Left cardiac atrium (tissue), 4 donors: ENCODE measurements around the gene P3H2. TPM values are rescaled to one million over a fixed set of nuclear protein-coding genes. Genes with fewer than 3 reads are reported as not detected.
A peak's percentile ranks its signal among the peaks of the same experiment; 100 is the strongest.

Source experiments
- ATAC-seq, 2 donors: fragments of 200-7000 bp; cut with Tn5 transposase; one replicate each; pipeline ENCODE4 v1.9.1; 2020; ENCODE audit warnings: mild to moderate bottlenecking in 2 of 2, moderate library complexity in 2 of 2
- DNase-seq: peaks from one replicate; pipeline ENCODE4 v3.0.0-alpha.2; 2020
- intact Hi-C, 2 donors: fragments of 100-400 bp; cut with DNase I; formaldehyde crosslinking; loops; one replicate each; pipeline versions ENCODE4 v1.14.1 to v1.15.1; 2022 to 2023
- total RNA-seq, 2 donors: library from RNA; stranded (reverse); fragmentation: NEBNext Ultra II Directional; extraction: Animal tissue kit (Norgen Biotek cat#: 25700); gene quantifications; one replicate each; pipeline ENCODE4 v1.2.1, GENCODE V29; 2021
- donor health status: DM: no; HTN: yes; CAD: no.
- donor health status: DM: no; HTN: yes; CAD: no; lungs with severe emphysema.
- donor health status: DM: yes; HTN: yes; CAD: no.
- donor health status: Dilated cardiomyopathy.

P3H2 gene
- total RNA-seq, 2 donors from 2014 or later = 1.6 to 4.0 TPM

DNA sequence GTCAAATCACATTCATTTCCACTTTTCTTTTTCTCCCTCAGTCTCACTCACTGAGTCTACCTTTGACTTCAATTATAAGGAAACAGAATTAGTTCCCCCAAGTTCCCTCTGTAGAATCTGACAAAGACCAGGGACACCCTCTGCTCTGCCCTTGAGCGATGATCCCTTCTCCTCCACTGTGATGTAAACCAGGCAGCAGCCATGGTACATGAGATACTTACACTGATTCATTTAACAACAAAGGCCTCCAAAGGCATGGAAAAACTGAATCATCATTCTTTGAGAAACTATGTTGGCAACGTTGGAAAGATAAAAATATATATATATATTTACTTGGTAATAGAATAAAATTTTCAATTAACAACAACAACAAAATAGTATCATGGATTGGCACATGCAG, 84.1 kb downstream of the P3H2 start:
- intact Hi-C loops = no loop called here
- DNase-seq = no peak
- no peak for ATAC-seq

DNA sequence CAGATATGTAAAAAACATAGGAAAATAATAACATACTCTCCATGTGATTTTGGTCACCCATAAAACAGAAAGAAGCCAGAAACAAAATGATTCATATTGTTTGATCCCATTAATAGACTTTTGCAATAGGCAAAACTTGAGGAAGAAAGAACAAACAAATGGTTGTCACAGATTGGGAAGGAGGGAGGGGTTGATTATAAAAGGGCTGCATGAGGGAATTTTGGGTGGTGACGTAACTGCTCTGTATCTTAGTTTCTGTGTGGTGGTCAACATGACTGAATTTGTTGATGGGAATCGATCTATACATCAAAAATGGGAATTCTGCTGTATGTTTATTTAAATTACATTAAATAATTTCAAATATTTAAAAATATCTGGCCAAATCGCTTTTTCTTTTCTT, 86.3 kb downstream of the P3H2 start:
- ATAC-seq (no peak), DNase-seq (no peak)

DNA sequence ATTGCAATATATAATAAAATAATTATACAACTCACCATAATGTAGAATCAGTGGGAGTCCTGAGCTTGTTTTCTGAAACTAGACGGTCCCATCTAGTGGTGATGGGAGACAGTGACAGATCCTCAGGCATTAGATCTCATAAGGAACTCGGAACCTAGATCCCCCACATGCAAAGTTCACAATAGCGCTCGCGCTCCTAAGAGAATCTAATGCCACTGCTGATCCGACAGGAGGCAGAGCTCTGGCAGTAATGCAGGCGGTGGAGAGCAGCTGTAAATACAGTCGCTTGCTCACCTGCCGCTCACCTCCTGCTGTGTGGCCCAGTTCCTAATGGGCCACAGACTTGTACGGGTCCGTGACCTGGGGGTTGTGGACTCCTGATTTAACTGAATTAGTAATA, 87.8 kb downstream of the P3H2 start:
- intact Hi-C loops = no loop called here
- DNase-seq (no peak), ATAC-seq (no peak)

More for the DNA sequence above, 86.3 kb downstream of the P3H2 start:
- intact Hi-C loops = no loop called here

DNA sequence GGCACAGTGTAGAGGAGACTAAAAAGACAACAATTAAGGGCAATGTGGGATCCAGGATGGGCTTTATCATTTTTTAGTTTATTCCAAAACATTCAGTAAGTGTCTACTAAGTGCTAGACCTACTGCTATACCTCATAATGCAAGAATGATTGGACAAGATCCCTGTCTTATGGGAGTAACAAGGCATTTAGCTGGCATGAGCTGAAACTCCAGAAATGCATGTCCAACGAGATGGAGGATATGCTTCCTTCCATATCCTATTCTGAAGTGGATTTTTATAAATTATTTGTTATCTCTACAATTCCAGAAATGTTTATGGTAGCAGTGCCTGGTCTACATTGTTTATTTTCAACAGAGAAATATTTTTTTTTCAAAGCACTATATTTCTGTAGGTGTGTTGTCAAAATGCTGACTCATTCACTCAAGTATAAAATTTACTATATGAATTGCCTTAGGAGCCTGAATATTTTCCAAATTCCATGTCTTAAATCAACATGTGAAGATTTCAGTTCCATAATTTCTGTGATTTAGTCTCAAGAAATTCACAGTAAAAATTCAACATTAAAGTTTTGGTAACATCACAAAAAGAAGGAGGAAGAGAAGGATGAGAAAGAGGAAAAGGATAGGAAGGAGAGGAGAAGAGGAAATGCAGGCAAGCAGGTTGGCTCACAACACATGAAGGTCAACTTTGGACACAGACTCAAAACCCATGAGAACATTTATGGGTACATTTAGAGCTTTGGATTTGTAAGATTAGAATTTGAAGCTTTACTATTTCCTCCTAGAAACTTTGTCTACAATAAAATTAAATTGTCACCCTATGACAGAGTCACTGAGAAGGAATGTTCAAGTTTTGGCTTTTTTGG, 88.6 kb downstream of the P3H2 start:
- ATAC-seq (no peak), DNase-seq (no peak)

GRCh38 chr3:190027116-190027515, 93.6 kb downstream of the P3H2 start:
- intact Hi-C loops = no loop called here
- DNase-seq (no peak), ATAC-seq (no peak)

More for the DNA sequence above, 88.6 kb downstream of the P3H2 start:
- intact Hi-C loops = no loop called here

- intact Hi-C loops = no loop called here
- ATAC-seq (no peak), DNase-seq (no peak)
Observed at GRCh38 chr3:190026154-190026553, 94.5 kb downstream of the P3H2 start.

GRCh38 chr3:190024912-190025311, 95.8 kb downstream of the P3H2 start:
- no peak for DNase-seq
- intact Hi-C loops = no loop called here
- ATAC-seq = no peak

- no peak for ATAC-seq
- intact Hi-C loops = no loop called here
Observed at GRCh38 chr3:190019844-190020243, 100.9 kb downstream of the P3H2 start.

DNA sequence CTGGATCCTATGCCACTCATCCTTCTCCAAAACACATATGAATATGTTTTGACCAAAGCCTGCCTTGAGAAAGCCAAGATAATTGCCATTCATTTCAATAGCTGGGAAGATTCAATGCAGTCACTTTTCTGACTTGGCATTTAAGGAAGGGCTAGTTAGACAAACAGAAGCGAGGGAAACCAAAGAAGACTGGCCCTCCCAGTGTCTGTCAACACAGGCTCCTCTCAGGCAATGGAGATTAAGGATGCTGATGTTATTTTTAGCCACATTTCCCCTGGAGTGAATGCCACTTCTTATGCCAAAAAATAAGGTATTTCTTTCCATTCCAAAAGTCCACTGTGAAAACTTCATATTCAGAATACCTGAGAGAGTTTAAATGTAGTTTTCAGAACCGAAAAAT, 101.7 kb downstream of the P3H2 start:
- DNase-seq (no peak), ATAC-seq (no peak)
- intact Hi-C loops = no loop called here

More at GRCh38 chr3:190019844-190020243, 100.9 kb downstream of the P3H2 start:
- DNase-seq = no peak

- intact Hi-C loops = no loop called here
- no peak for DNase-seq
- no peak for ATAC-seq
Observed at GRCh38 chr3:190018460-190018859, 102.2 kb downstream of the P3H2 start.

DNA sequence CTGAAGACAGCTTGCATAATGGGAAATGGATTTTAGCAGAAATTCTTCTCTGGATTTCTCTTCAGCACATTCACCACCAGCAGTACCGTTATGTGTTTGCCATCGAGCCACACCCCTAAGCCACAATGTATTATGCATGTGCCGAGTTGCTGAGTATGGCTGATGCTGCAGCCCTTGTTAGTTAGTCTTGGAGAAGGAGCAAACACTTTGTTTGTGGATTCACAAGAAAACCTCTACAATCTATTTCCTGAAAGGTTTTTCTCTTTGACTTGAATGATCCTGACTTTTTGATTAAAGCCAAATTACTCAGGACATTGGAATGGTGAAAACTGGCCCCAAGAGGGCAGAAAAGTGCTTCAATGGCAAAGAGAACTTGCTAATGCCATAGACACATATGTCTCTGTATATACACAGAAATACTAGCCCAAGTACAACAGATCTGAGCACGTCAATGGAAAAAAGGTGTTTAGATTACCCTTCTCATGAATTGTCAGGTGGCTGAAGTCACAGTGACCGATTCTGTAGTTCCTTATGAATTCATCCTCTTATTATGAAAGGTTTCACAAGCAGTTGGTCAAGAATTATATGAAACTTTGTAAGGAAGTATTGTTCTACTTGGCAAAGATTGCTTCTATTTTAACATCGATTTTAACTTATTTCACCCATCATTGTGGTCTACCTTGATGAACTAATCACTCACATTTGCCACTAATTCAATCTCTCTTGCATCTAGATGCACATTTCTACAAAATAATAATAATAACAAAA, 103.0 kb downstream of the P3H2 start:
- ATAC-seq = peak in 1 of 2 donors; percentile 42
- intact Hi-C loops = no loop called here
- no peak for DNase-seq

DNA sequence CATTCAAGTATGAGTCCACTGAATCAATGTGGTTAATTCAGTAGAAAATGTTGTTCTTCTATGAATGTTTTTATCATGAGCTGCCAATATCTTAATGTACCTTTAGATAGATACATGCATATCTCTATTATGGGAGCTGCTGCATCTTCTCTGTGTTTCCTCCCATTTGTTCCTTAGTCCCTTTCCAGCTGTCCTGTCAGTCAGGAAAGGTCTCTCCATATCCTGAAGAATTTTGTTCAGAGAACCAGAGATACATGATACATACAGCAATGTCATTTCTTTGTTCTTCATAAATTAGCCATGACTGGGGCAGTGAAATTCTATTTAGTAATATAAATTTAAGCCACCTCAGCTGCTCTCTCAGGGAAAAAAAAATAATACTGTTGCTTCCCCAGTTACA, 103.7 kb downstream of the P3H2 start:
- DNase-seq (no peak), ATAC-seq (no peak)
- intact Hi-C loops = no loop called here

DNA sequence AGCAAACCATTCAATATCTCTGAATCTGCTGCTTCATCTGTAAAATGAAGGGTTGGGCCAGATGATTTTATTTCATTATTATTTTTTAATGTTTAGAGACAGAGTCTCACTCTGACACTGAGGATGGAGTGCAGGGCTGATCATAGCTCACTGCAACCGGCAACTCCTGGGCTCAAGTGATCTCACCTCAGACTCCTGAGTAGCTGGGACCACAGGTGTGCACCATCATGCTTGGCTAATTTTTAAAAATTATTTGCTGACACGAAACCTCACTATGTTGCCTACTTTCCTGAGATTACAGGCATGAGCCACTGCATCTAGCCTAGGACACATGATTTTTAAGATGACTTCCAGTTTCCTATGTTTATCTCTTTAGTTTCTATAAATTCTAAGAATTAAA, 105.8 kb downstream of the P3H2 start:
- DNase-seq (no peak), ATAC-seq (no peak)
- intact Hi-C loops = no loop called here

DNA sequence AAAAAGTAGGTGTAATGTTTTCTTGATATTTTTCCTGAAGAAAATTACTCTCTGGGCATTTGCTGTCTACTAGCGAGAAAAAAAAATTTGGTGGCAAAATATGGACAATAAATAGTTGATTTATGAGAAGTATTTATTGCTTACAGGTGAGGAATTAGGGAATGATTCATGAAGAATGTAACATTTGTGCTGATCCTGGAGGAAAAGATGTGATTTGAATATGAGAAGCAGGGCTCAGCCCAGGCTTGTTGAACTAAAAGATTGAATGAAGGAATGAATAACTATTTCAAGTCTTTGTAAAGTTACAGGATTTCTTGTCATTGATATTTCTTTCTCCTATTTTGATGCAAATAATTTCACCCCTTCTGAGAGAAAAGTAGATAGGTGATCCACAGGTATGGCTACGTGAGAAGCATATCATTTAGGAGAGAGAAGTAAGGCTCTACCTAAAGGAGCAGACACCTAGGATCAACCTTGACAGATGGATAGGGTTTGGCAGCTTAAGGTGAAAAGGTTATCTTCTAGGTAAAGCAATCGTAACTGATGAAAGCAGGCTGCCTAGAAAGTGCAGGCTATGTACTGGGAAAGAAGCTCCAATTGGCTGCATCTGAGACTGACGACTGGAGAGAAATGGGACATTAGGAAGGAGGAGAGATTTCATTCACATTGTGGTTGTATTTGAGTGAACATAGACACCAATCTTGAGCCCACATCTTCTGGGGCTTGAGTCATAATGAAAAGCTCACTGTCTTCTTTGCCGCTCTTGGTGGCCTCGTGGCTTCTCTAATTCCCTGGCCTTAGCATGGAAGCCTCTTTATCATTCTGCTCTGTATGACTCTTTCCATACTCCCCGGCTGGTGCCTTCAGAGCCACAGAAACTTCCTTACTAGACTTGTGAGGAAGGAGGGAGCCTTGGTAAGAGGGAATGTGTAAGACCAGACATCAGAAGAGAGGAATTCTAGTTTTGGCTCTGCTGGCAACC, 106.5 kb downstream of the P3H2 start:
- ATAC-seq (no peak), DNase-seq (no peak)
- intact Hi-C loops = no loop called here

DNA sequence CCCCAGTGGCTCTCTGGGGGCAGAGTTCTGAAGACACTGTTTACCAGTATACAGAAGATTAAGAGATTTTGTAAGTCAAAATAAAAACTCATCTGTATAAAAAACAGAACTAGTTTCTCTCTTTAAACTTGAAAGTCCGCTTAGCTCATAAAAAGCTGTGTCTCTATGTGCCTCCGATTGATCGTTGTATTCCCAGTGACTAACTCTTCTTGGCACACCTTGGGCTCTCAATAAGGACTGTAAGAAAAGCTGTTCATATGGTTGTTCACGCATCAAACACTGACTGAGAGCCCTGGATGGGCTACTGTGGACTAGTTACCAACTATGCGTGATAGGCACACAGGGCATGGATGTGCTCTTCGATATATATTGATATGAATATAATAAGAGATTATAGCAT, 107.9 kb downstream of the P3H2 start:
- DNase-seq (no peak), ATAC-seq (no peak)
- intact Hi-C loops = no loop called here

DNA sequence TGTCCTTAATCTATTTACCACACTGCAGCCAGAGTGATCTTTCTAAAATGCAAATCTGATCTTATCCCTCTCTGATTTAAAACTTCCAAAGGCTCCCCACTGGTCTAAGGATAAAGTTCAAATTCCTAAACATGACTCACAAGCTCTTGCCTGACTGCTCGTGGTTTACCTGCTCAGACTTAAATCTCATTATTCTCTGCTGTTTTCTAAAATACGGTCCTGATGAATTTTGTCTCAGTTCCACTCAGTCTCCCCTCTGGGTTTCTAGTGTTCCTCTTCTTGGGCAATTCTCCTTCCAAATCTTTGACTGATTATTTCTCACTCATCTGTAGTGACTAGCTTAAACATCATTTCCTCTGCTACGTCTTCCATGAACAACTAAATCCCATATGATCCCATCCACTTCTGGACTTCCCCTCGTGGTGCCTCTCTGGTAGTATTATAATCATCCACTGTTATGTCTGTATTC, 108.3 kb downstream of the P3H2 start:
- peak in 1 of 2 donors; percentile 54 for ATAC-seq
- no peak for DNase-seq
- intact Hi-C loops = no loop called here

DNA sequence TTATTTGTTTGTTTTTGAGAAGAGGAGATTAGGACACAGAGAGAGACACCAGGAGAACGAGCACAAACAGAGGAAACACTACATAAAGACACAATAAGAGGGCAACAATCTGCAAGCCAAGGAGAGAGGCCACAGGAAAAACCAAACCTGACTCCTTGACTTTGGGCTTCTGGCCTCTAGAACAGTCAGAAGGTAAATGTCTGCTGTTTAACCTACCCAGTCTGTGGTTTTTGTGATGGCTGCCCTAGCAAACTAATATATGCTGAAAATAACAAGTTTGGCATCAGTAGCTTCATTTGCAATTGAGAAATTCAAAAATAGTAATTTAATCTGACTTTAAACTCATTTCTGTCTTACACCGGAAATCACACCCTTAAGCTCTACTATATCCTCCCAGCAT, 110.2 kb downstream of the P3H2 start:
- DNase-seq (no peak), ATAC-seq (no peak)
- intact Hi-C loops = no loop called here

- no peak for DNase-seq
- no peak for ATAC-seq
- intact Hi-C loops = no loop called here
Observed at GRCh38 chr3:190009614-190010013, 111.1 kb downstream of the P3H2 start.

- DNase-seq (no peak), ATAC-seq (no peak)
- intact Hi-C loops = no loop called here
Observed at GRCh38 chr3:190008432-190008831, 112.3 kb downstream of the P3H2 start.
